Common myeloid progenitor, CD34-positive (primary cell): ENCODE data around the gene INKA1.

Source experiments
- CTCF ChIA-PET: fragments of 350-600 bp; sonication (Branson Sonifier 250); formaldehyde crosslinking; loops from one replicate; lab custom pipeline; 2021; ENCODE audit warnings: antibody characterized with exemption; lab: Charles Lee
- POLR2A ChIA-PET: fragments of 350-600 bp; sonication (Branson Sonifier 250); formaldehyde crosslinking; loops from one replicate; lab custom pipeline; 2021; ENCODE audit warnings: antibody characterized with exemption; lab: Charles Lee
- DNase-seq, 3 donors: peaks; one replicate each; pipeline versions ENCODE4 v3.0.0 to v3.0.0-alpha.2; 2013
- H3K27ac ChIP-seq, 2 experiments: 1 replicate in 1 of 2; 2 replicates in 1 of 2; pipeline ENCODE4 v1.7.0; 2013; ENCODE audit warnings: inconsistent platforms in 2 of 2, low read length in 2 of 2, mild to moderate bottlenecking in 2 of 2, low read depth in 1 of 2, moderate library complexity in 1 of 2; ENCODE audit not compliant: severe bottlenecking in 2 of 2, insufficient read depth in 1 of 2, poor library complexity in 1 of 2
- H3K27me3 ChIP-seq, 5 experiments: replicated peaks in 2 of 5; 1 replicate in 3 of 5; 2 replicates in 2 of 5; pipeline versions ENCODE4 v1.6.1 to v1.7.0; 2013; ENCODE audit warnings: low read length in 4 of 5, mild to moderate bottlenecking in 2 of 5, moderate library complexity in 2 of 5, inconsistent platforms in 1 of 5; ENCODE audit not compliant: insufficient read depth in 5 of 5, control insufficient read depth in 4 of 5
- H3K36me3 ChIP-seq, 4 experiments: 1 replicate in 2 of 4; 2 replicates in 2 of 4; pipeline versions ENCODE4 v1.6.1 to v1.7.0; 2013; ENCODE audit warnings: low read length in 3 of 4, control low read depth in 1 of 4, mild to moderate bottlenecking in 1 of 4; ENCODE audit not compliant: control insufficient read depth in 4 of 4, insufficient read depth in 4 of 4
- H3K4me1 ChIP-seq, 4 experiments: 1 replicate in 3 of 4; 2 replicates in 1 of 4; pipeline versions ENCODE4 v1.6.1 to v1.7.1; 2013; ENCODE audit warnings: low read length in 3 of 4, mild to moderate bottlenecking in 3 of 4, control low read depth in 1 of 4, inconsistent platforms in 1 of 4, moderate library complexity in 1 of 4; ENCODE audit not compliant: control insufficient read depth in 4 of 4, insufficient read depth in 4 of 4; ENCODE audit errors: control extremely low read depth in 1 of 4
- H3K4me3 ChIP-seq, 7 experiments: 1 replicate in 4 of 7; 2 replicates in 3 of 7; pipeline versions ENCODE4 v1.5.1 to v1.7.0; 2013; ENCODE audit warnings: mild to moderate bottlenecking in 7 of 7, low read length in 6 of 7, moderate library complexity in 6 of 7, inconsistent platforms in 2 of 7, low read depth in 2 of 7, control low read depth in 1 of 7; ENCODE audit not compliant: insufficient read depth in 4 of 7, control insufficient read depth in 1 of 7; ENCODE audit errors: extremely low read depth in 1 of 7
- H3K9me3 ChIP-seq, 5 experiments: 1 replicate in 4 of 5; 2 replicates in 1 of 5; pipeline versions ENCODE4 v1.6.1 to v1.7.1; 2013; ENCODE audit warnings: low read length in 4 of 5, mild to moderate bottlenecking in 2 of 5, inconsistent platforms in 1 of 5, low read depth in 1 of 5, moderate library complexity in 1 of 5; ENCODE audit not compliant: control insufficient read depth in 4 of 5, insufficient read depth in 2 of 5; ENCODE audit errors: control extremely low read depth in 1 of 5
- WGBS: methylation state at CpG from one replicate; pipeline ENCODE4 v1.1.5; 2013; ENCODE audit not compliant: insufficient coverage; 5-methylcytosine and 5-hydroxymethylcytosine counted together

Gene INKA1

GRCh38 chr3:49791571-49791970 is 11.5 kb upstream of the INKA1 start:
- CTCF ChIA-PET: interaction anchor here (1.2 to 1.3 kb wide), 2 partner anchors 47 kb away, joined by 3 to 5 read pairs; no protein-coding TSS in a partner anchor
- WGBS: 100% methylated on average over 4 of the region's 4 CpGs
- POLR2A ChIA-PET: interaction anchor here (0.7 kb wide), 1 partner anchor 121 kb away, joined by 3 read pairs; no protein-coding TSS in a partner anchor
- Histone ChIP-seq H3K4me1 (peaks cover 3 to 25% (median 21%) of the 10 kb centered on the region in 4 experiments), H3K36me3 (no peaks in the 10 kb centered on the region), H3K9me3 (no peaks in the 10 kb centered on the region), H3K27ac (no peak overlapping the region), H3K27me3 (no peaks in the 10 kb centered on the region), H3K4me3 (no peak overlapping the region)
- no peak for DNase-seq

DNA sequence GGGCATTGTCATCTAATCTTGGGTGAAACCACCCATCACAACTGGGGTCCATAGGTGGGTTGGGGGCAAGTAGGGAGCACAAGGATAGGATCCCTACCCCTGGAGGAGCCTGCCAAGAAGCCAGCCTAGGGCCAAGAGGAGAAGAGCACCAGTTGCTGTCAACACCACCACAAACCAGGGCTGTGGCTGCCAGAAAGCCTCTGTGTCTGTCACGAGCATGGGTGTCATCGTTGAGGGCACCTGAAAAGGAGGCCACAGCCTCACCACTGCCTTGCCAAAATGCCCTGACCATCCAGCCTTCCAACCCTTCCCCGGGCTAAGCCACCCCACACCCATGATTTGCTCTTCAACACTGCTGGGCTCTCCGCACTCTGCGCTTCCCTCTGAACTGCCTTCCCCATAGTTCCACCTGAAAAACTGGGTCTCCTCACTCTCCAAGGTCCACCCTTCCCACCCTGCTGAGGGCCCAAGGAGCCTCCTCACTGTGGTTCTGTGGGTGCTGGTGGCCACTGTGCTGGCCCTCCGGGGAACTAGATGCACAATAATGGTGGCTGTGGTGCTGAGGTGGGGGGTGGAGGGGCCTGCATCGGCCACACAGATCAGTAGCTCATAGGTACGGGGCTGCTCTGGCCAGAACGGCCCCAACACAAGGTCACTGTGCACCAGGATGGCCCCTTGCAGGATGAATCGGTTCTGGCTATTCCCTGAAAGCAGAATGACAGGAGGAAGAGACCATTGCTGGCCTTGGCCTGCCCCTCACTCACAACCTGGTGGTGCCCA is 10.5 kb upstream of the INKA1 start:
- POLR2A ChIA-PET: no interaction called here
- CTCF ChIA-PET: interaction anchor here (0.6 to 1.2 kb wide), 2 partner anchors 48 to 108 kb away, joined by 3 read pairs; no protein-coding TSS in a partner anchor
- Histone ChIP-seq H3K27me3 (no peaks in the 10 kb centered on the region), H3K4me3 (no peak overlapping the region), H3K9me3 (no peaks in the 10 kb centered on the region), H3K4me1 (peaks cover 0 to 15% (median 11%) of the 10 kb centered on the region in 4 experiments), H3K36me3 (no peaks in the 10 kb centered on the region), H3K27ac (no peak overlapping the region)
- WGBS: 98% methylated on average over 10 of the region's 10 CpGs
- no peak for DNase-seq

GRCh38 chr3:49793486-49794085 is 9.5 kb upstream of the INKA1 start:
- no peaks in the 10 kb centered on the region for H3K9me3 ChIP-seq
- 98% methylated on average over 13 of the region's 13 CpGs for WGBS
- no peaks in the 10 kb centered on the region for H3K36me3 ChIP-seq
- no peak overlapping the region for H3K4me3 ChIP-seq
- H3K4me1 ChIP-seq: peaks cover 0 to 12% (median 9%) of the 10 kb centered on the region in 4 experiments
- no peaks in the 10 kb centered on the region for H3K27me3 ChIP-seq
- DNase-seq: no peak
- ChIA-PET CTCF (interaction anchor here (0.6 to 31.1 kb wide), 2 partner anchors 43 to 107 kb away, joined by 3 to 807 read pairs; no protein-coding TSS in a partner anchor), POLR2A (no interaction called here)
- no peak overlapping the region for H3K27ac ChIP-seq

GRCh38 chr3:49794431-49794830 is 8.6 kb upstream of the INKA1 start:
- DNase-seq: no peak
- no peak overlapping the region for H3K4me3 ChIP-seq
- H3K36me3 ChIP-seq: no peaks in the 10 kb centered on the region
- ChIA-PET POLR2A (no interaction called here), CTCF (interaction anchor here (31.1 kb wide), 1 partner anchor 42 kb away, joined by 807 read pairs; no protein-coding TSS in a partner anchor)
- H3K27ac ChIP-seq: no peak overlapping the region
- H3K27me3 ChIP-seq: no peaks in the 10 kb centered on the region
- 93% methylated on average over 4 of the region's 4 CpGs for WGBS
- peaks cover 0 to 12% (median 9%) of the 10 kb centered on the region in 4 experiments for H3K4me1 ChIP-seq
- no peaks in the 10 kb centered on the region for H3K9me3 ChIP-seq

GRCh38 chr3:49794926-49795905 is 7.8 kb upstream of the INKA1 start:
- Histone ChIP-seq H3K36me3 (no peaks in the 10 kb centered on the region), H3K27me3 (no peaks in the 10 kb centered on the region), H3K27ac (no peak overlapping the region), H3K9me3 (no peaks in the 10 kb centered on the region), H3K4me3 (no peak overlapping the region), H3K4me1 (peaks cover 0 to 7% (median 4%) of the 10 kb centered on the region in 4 experiments)
- 98% methylated on average over 20 of the region's 24 CpGs for WGBS
- no peak for DNase-seq
- POLR2A ChIA-PET: no interaction called here
- CTCF ChIA-PET: interaction anchor here (31.1 kb wide), 1 partner anchor 41 kb away, joined by 807 read pairs; no protein-coding TSS in a partner anchor

GRCh38 chr3:49799105-49799504 is 4.0 kb upstream of the INKA1 start:
- H3K27ac ChIP-seq: no peak overlapping the region
- peaks cover 0 to 3% (median 0%) of the 10 kb centered on the region in 4 experiments for H3K36me3 ChIP-seq
- 100% methylated on average over 1 of the region's 1 CpG for WGBS
- H3K4me3 ChIP-seq: no peak overlapping the region
- H3K9me3 ChIP-seq: no peaks in the 10 kb centered on the region
- no peak for DNase-seq
- peaks cover 0 to 13% (median 9%) of the 10 kb centered on the region in 4 experiments for H3K4me1 ChIP-seq
- H3K27me3 ChIP-seq: no peaks in the 10 kb centered on the region
- POLR2A ChIA-PET: interaction anchor here (0.5 to 0.8 kb wide), 2 partner anchors 40 to 62 kb away, joined by 3 to 4 read pairs; no protein-coding TSS in a partner anchor
- CTCF ChIA-PET: interaction anchor here (0.8 to 31.1 kb wide), 2 partner anchors 37 to 102 kb away, joined by 3 to 807 read pairs; no protein-coding TSS in a partner anchor
